NT2/D1 (cell line): ENCODE data around the gene NOL12.

Experiments
- SUZ12 ChIP-seq: IDR thresholded peaks from 2 replicates; pipeline ENCODE4 v1.6.1; 2011; ENCODE audit not compliant: insufficient read length, insufficient read depth; ENCODE audit errors: extremely low read depth
- YY1 ChIP-seq: IDR thresholded peaks from 2 replicates; pipeline ENCODE4 v1.6.1; 2011; ENCODE audit not compliant: insufficient read length, insufficient read depth
- ZNF274 ChIP-seq: IDR thresholded peaks from 2 replicates; pipeline ENCODE4 v1.6.1; 2011; ENCODE audit warnings: mild to moderate bottlenecking, low read depth, low read length

DNA sequence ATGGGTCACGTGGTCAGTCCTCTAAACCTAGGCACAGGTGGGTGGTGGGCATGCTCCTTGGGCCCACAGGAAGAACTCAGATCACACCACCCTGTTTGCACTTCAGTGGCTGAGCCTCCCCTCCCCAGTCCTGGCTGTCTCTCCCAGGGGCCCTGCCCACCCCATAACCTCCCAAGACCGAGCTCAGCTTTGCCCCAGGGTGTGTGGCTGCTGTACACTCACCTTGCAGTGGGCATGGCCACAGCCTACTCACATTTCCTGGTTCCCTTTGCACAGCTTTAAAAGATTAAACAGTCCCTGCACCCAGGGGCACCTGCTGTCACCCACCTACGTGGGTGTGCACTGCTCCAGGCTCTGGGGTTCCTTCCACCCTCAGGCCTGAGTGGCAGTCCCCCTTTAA, 24.5 kb downstream of the NOL12 start:
- TF ChIP-seq YY1 (no peak), SUZ12 (no peak), ZNF274 (no peak)
